HepG2 (cell line): ENCODE data around the gene TNFRSF6B. TPM values are rescaled to one million over a fixed set of nuclear protein-coding genes. Genes with fewer than 3 reads are reported as not detected.

Source experiments
- AGO2 ChIP-seq: fragments of 200-400 bp; formaldehyde crosslinking; optimal IDR thresholded peaks from 2 replicates; pipeline ENCODE3; 2017; ENCODE audit warnings: mild to moderate bottlenecking, low read depth, low read length, moderate library complexity
- FOSL1 ChIP-seq: sonication (generic); formaldehyde crosslinking; IDR thresholded peaks from 2 replicates; pipeline ENCODE4 v1.9.0; 2021; ENCODE audit warnings: missing genetic modification reagents, borderline replicate concordance
- HDAC2 ChIP-seq: sonication (generic); formaldehyde crosslinking; IDR thresholded peaks from 2 replicates; pipeline ENCODE4 v1.4.0; 2020; ENCODE audit warnings: missing genetic modification reagents
- IRF1 ChIP-seq: sonication (generic); formaldehyde crosslinking; IDR thresholded peaks from 2 replicates; pipeline ENCODE4 v1.4.0; 2020; ENCODE audit warnings: low read depth, mild to moderate bottlenecking, missing genetic modification reagents
- MBD4 ChIP-seq: IDR thresholded peaks from 2 replicates; pipeline ENCODE4 v1.6.1; 2012; ENCODE audit warnings: low read length, inconsistent platforms, borderline replicate concordance
- PAF1 ChIP-seq: IDR thresholded peaks from 2 replicates; pipeline ENCODE4 v1.6.1; 2016; ENCODE audit warnings: missing genetic modification reagents, missing compliant biosample characterization
- PCBP1 ChIP-seq: fragments of 200-400 bp; formaldehyde crosslinking; IDR thresholded peaks from 2 replicates; pipeline ENCODE4 v1.6.1; 2017; ENCODE audit warnings: mild to moderate bottlenecking, low read depth, low read length, borderline replicate concordance
- POLR2A ChIP-seq, 2 experiments: IDR thresholded peaks; 2 replicates each; pipeline ENCODE4 v1.6.1; 2011; ENCODE audit warnings: low read depth in 2 of 2, low read length in 2 of 2, mild to moderate bottlenecking in 1 of 2, moderate library complexity in 1 of 2; ENCODE audit not compliant: insufficient read depth in 1 of 2
- SIN3A ChIP-seq: IDR thresholded peaks from 2 replicates; pipeline ENCODE4 v1.6.1; 2011; ENCODE audit warnings: low read depth, mild to moderate bottlenecking, control low read depth, low read length, borderline replicate concordance
- THYN1 ChIP-seq: sonication (generic); formaldehyde crosslinking; IDR thresholded peaks from 2 replicates; pipeline ENCODE4 v1.8.1; 2023; ENCODE audit warnings: low read depth, mild to moderate bottlenecking, moderate library complexity, missing genetic modification reagents, borderline replicate concordance
- ZNF460 ChIP-seq: sonication (generic); formaldehyde crosslinking; IDR thresholded peaks from 2 replicates; pipeline ENCODE4 v1.5.1; 2020; ENCODE audit warnings: missing genetic modification reagents, mild to moderate bottlenecking, borderline replicate concordance
- ZNF496 ChIP-seq: sonication (generic); formaldehyde crosslinking; IDR thresholded peaks from 2 replicates; pipeline ENCODE4 v1.8.1; 2023; ENCODE audit warnings: mild to moderate bottlenecking, moderate library complexity, missing genetic modification reagents; ENCODE audit not compliant: insufficient replicate concordance
- ZNF652 ChIP-seq: IDR thresholded peaks from 2 replicates; pipeline ENCODE4 v1.6.1; 2016; ENCODE audit warnings: low read depth, borderline replicate concordance
- ZNF709 ChIP-seq: sonication (generic); formaldehyde crosslinking; IDR thresholded peaks from 2 replicates; pipeline ENCODE4 v1.5.0; 2020; ENCODE audit warnings: mild to moderate bottlenecking, missing genetic modification reagents
- ZNF777 ChIP-seq: sonication (generic); formaldehyde crosslinking; IDR thresholded peaks from 2 replicates; pipeline ENCODE4 v1.4.0; 2020; ENCODE audit warnings: missing genetic modification reagents
- ZNF780A ChIP-seq: sonication (generic); formaldehyde crosslinking; IDR thresholded peaks from 2 replicates; pipeline ENCODE4 v1.8.0; 2022; ENCODE audit warnings: mild to moderate bottlenecking, missing genetic modification reagents, moderate library complexity
- polyA plus RNA-seq, 8 experiments: library from polyadenylated mRNA; depleted of rRNA in 3 of 8; stranded (reverse) in 7 of 8; unstranded in 1 of 8; fragments of >200 nt; fragmentation: Illumina TruSeq in 4 of 8; extraction: Trizol in 4 of 8; gene quantifications; 2 replicates each; pipeline versions ENCODE4 v1.2.1 to v1.2.3, GENCODE V29; 2011 to 2016; ENCODE audit warnings: low read depth in 4 of 8, missing spikeins in 1 of 8, mixed read lengths in 1 of 8; ENCODE audit not compliant: insufficient read depth in 1 of 8
- total RNA-seq, 5 experiments: library from RNA; depleted of rRNA; stranded (reverse); fragments of >200 nt; fragmentation: Illumina TruSeq; extraction: Trizol; gene quantifications; 2 replicates each; pipeline ENCODE4 v1.2.3, GENCODE V29; 2016; ENCODE audit warnings: low read depth in 1 of 5
- TF ChIP-seq, protein P1 (sequence below): sonication (generic); formaldehyde crosslinking; IDR thresholded peaks from 2 replicates; pipeline ENCODE4 v1.4.0; 2020; ENCODE audit warnings: missing genetic modification reagents
- TF ChIP-seq, protein P2 (sequence below): sonication (generic); formaldehyde crosslinking; IDR thresholded peaks from 2 replicates; pipeline ENCODE4 v1.5.0; 2020; ENCODE audit warnings: mild to moderate bottlenecking, missing genetic modification reagents
- TF ChIP-seq, protein P3 (sequence below): sonication (generic); formaldehyde crosslinking; IDR thresholded peaks from 2 replicates; pipeline ENCODE4 v1.4.0; 2020; ENCODE audit warnings: mild to moderate bottlenecking, missing genetic modification reagents, borderline replicate concordance
- TF ChIP-seq, protein P4 (sequence below): IDR thresholded peaks from 2 replicates; pipeline ENCODE4 v1.6.1; 2016; ENCODE audit warnings: low read depth
- TF ChIP-seq, protein P5 (sequence below): sonication (generic); formaldehyde crosslinking; IDR thresholded peaks from 2 replicates; pipeline ENCODE4 v1.5.0; 2020; ENCODE audit warnings: mild to moderate bottlenecking, low read depth, missing genetic modification reagents, borderline replicate concordance

TNFRSF6B gene
- total and polyA plus RNA-seq, 2 of the 13 experiments (the other 11 are each of a cell fraction or from before 2014, with no cell fraction given) = 0.24 TPM; not detected in 1

DNA sequence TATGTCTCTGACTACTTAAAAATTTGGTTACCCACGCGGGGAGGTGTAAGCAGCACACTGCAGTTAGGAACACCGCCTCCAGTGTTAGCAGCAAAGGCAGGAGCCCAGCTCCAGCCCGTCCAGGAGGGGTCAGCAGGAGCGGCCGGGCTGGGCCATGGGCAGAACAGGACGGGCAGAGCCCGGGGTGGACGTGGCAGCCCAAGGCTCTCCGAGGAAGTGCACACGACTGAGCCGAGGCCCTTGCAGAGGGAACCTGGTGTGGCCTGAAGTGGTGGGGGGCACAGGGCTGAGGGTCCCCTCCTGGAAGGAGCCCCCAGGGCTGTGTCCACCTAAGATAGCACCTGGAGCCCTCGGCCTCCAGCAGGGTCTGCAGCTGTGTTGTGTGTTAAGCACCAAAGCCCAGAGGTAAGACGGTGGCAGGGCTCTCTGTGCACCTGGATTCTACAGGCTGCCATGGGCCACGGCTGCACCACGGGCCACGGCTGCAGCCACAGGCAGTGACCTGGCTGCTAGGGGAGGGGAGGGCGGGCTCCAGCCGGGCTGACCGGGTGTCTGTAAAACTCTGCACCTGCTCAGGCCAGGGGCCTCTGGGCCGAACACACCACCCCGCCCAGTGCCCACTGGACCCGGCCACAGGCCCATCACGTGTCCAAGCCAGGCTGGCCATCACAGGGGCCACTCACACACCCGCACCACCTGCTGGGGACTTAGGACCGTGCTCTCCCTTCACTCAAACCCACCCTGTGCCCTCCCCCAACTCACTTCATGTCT is 49.7 kb downstream of the TNFRSF6B start (continued):
- TF ChIP-seq PAF1 (no peak), POLR2A (IDR thresholded peaks at IDR 0.05; ENCODE audit: insufficient read depth in 1 of 2, low read depth in 2 of 2, low read length in 2 of 2) (peak in 1 of 2 experiments; percentile 45; a peak in 2 of 4 replicates), SIN3A (no peak), ZNF496 (CRISPR knock-in tag) (no peak), IRF1 (CRISPR knock-in tag) (no peak), AGO2 (peak; percentile 99), ZNF709 (no peak), ZNF652 (no peak), ZNF780A (CRISPR knock-in tag) (no peak), FOSL1 (CRISPR knock-in tag) (no peak), THYN1 (CRISPR knock-in tag) (no peak), ZNF460 (CRISPR knock-in tag) (no peak), MBD4 (no peak), PCBP1 (peak; percentile 92; the same call in 1 of the 2 replicates), ZNF777 (CRISPR knock-in tag) (no peak), HDAC2 (CRISPR knock-in tag) (no peak)
- TF ChIP-seq, protein P1, sequence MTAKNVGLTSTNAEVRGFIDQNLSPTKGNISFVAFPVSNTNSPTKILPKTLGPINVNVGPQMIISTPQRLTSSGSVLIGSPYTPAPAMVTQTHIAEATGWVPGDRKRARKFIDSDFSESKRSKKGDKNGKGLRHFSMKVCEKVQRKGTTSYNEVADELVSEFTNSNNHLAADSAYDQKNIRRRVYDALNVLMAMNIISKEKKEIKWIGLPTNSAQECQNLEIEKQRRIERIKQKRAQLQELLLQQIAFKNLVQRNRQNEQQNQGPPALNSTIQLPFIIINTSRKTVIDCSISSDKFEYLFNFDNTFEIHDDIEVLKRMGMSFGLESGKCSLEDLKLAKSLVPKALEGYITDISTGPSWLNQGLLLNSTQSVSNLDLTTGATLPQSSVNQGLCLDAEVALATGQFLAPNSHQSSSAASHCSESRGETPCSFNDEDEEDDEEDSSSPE (CRISPR knock-in tag) = no peak
- TF ChIP-seq, protein P2, sequence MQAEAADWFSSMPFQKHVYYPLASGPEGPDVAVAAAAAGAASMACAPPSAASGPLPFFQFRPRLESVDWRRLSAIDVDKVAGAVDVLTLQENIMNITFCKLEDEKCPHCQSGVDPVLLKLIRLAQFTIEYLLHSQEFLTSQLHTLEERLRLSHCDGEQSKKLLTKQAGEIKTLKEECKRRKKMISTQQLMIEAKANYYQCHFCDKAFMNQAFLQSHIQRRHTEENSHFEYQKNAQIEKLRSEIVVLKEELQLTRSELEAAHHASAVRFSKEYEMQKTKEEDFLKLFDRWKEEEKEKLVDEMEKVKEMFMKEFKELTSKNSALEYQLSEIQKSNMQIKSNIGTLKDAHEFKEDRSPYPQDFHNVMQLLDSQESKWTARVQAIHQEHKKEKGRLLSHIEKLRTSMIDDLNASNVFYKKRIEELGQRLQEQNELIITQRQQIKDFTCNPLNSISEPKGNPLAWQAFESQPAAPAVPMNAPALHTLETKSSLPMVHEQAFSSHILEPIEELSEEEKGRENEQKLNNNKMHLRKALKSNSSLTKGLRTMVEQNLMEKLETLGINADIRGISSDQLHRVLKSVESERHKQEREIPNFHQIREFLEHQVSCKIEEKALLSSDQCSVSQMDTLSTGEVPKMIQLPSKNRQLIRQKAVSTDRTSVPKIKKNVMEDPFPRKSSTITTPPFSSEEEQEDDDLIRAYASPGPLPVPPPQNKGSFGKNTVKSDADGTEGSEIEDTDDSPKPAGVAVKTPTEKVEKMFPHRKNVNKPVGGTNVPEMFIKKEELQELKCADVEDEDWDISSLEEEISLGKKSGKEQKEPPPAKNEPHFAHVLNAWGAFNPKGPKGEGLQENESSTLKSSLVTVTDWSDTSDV (CRISPR knock-in tag) = peak; percentile 79; the same call in 1 of the 2 replicates
- TF ChIP-seq, protein P3, sequence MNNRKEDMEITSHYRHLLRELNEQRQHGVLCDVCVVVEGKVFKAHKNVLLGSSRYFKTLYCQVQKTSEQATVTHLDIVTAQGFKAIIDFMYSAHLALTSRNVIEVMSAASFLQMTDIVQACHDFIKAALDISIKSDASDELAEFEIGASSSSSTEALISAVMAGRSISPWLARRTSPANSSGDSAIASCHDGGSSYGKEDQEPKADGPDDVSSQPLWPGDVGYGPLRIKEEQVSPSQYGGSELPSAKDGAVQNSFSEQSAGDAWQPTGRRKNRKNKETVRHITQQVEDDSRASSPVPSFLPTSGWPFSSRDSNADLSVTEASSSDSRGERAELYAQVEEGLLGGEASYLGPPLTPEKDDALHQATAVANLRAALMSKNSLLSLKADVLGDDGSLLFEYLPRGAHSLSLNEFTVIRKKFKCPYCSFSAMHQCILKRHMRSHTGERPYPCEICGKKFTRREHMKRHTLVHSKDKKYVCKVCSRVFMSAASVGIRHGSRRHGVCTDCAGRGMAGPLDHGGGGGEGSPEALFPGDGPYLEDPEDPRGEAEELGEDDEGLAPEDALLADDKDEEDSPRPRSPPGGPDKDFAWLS (CRISPR knock-in tag) = no peak
- TF ChIP-seq, protein P4, sequence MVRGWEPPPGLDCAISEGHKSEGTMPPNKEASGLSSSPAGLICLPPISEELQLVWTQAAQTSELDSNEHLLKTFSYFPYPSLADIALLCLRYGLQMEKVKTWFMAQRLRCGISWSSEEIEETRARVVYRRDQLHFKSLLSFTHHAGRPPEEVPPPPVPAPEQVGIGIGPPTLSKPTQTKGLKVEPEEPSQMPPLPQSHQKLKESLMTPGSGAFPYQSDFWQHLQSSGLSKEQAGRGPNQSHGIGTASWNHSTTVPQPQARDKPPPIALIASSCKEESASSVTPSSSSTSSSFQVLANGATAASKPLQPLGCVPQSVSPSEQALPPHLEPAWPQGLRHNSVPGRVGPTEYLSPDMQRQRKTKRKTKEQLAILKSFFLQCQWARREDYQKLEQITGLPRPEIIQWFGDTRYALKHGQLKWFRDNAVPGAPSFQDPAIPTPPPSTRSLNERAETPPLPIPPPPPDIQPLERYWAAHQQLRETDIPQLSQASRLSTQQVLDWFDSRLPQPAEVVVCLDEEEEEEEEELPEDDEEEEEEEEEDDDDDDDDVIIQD = no peak
- TF ChIP-seq, protein P5, sequence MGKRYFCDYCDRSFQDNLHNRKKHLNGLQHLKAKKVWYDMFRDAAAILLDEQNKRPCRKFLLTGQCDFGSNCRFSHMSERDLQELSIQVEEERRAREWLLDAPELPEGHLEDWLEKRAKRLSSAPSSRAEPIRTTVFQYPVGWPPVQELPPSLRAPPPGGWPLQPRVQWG = no peak
